PC-3 (cell line): ENCODE data around the gene WDR81. TPM values are rescaled to one million over a fixed set of nuclear protein-coding genes. Genes with fewer than 3 reads are reported as not detected.

ENCODE experiments used
- ATAC-seq: fragments of 200-7000 bp; cut with Tn5 transposase; 2 replicates; pipeline ENCODE4 v1.9.1; 2020; ENCODE audit warnings: mild to moderate bottlenecking, moderate library complexity
- BruUV-seq: library from RNA; stranded (reverse); fragments of 400-500 nt; replicated peaks from 2 replicates; lab custom pipeline; 2021; lab: Mats Ljungman, UMichigan
- CTCF ChIA-PET: fragments of 300-600 bp; sonication (Branson Sonifier 250); formaldehyde crosslinking; loops from one replicate; lab custom pipeline; 2022; ENCODE audit warnings: antibody characterized with exemption; lab: Charles Lee
- POLR2A ChIA-PET: fragments of 300-600 bp; sonication (Branson Sonifier 250); formaldehyde crosslinking; loops from one replicate; lab custom pipeline; 2022; ENCODE audit warnings: antibody characterized with exemption; ENCODE audit not compliant: unreplicated experiment; lab: Charles Lee
- DNase-seq: peaks from one replicate; pipeline ENCODE4 v3.0.0-alpha.2; 2015
- H2AFZ ChIP-seq: fragments of 300-600 bp; sonication (generic); 2 replicates; pipeline ENCODE4 v1.6.0; 2016; ENCODE audit warnings: antibody characterized with exemption, low read length
- H3F3A ChIP-seq: fragments of 300-600 bp; sonication (generic); one replicate; pipeline ENCODE4 v1.6.0; 2017; ENCODE audit warnings: antibody characterized with exemption, low read length, control low read depth, mild to moderate bottlenecking; ENCODE audit not compliant: unreplicated experiment
- H3K27ac ChIP-seq: fragments of 300-600 bp; sonication (generic); 2 replicates; pipeline ENCODE4 v1.5.1; 2016; ENCODE audit warnings: mild to moderate bottlenecking, low read length
- H3K27me3 ChIP-seq: fragments of 300-600 bp; sonication (generic); 2 replicates; pipeline ENCODE4 v1.6.1; 2016; ENCODE audit warnings: low read length, mixed read lengths
- H3K36me3 ChIP-seq: fragments of 300-600 bp; sonication (generic); 2 replicates; pipeline ENCODE4 v1.6.1; 2016; ENCODE audit warnings: low read depth, mixed run types, low read length, mixed read lengths
- H3K4me1 ChIP-seq: fragments of 300-600 bp; sonication (generic); 2 replicates; pipeline ENCODE4 v1.5.1; 2016; ENCODE audit warnings: low read length; ENCODE audit not compliant: insufficient read depth
- H3K4me2 ChIP-seq: fragments of 300-600 bp; sonication (generic); 2 replicates; pipeline ENCODE4 v1.6.0; 2016; ENCODE audit warnings: low read length
- H3K4me3 ChIP-seq: fragments of 300-600 bp; sonication (generic); 2 replicates; pipeline ENCODE4 v1.5.1; 2016; ENCODE audit warnings: mild to moderate bottlenecking, low read length, mixed read lengths
- H3K79me2 ChIP-seq: fragments of 300-600 bp; sonication (generic); 2 replicates; pipeline ENCODE4 v1.6.1; 2017; ENCODE audit warnings: low read length, mixed read lengths
- H3K9ac ChIP-seq: fragments of 300-600 bp; sonication (generic); 2 replicates; pipeline ENCODE4 v1.6.0; 2016; ENCODE audit warnings: mild to moderate bottlenecking, low read length
- H3K9me2 ChIP-seq: fragments of 300-600 bp; sonication (generic); replicated peaks from 2 replicates; pipeline ENCODE4 v1.6.1; 2016; ENCODE audit warnings: mixed run types, low read length, mixed read lengths
- H3K9me3 ChIP-seq: fragments of 300-600 bp; sonication (generic); 2 replicates; pipeline ENCODE4 v1.6.1; 2016; ENCODE audit warnings: low read length, mixed read lengths
- H4K20me1 ChIP-seq: fragments of 300-600 bp; sonication (generic); 2 replicates; pipeline ENCODE4 v1.6.1; 2016; ENCODE audit warnings: low read length, mixed read lengths
- CTCF ChIP-seq: fragments of 300-600 bp; sonication (generic); conservative IDR thresholded peaks from 2 replicates; pipeline ENCODE4 v1.5.1; 2017; ENCODE audit warnings: antibody characterized with exemption, low read depth, mild to moderate bottlenecking, low read length
- EZH2 ChIP-seq: fragments of 300-600 bp; sonication (generic); IDR thresholded peaks from one replicate; pipeline ENCODE4 v1.6.1; 2017; ENCODE audit warnings: antibody characterized with exemption, mild to moderate bottlenecking, low read length; ENCODE audit not compliant: unreplicated experiment
- EZH2phosphoT487 ChIP-seq: fragments of 300-600 bp; sonication (generic); IDR thresholded peaks from 2 replicates; pipeline ENCODE4 v1.6.1; 2018; ENCODE audit warnings: mild to moderate bottlenecking, antibody characterized with exemption, low read length, borderline replicate concordance
- intact Hi-C: fragments of 100-400 bp; cut with micrococcal nuclease; formaldehyde crosslinking; loops from 2 replicates; pipeline ENCODE4 v1.9.0; 2023
- total RNA-seq: library from RNA; depleted of rRNA; stranded (reverse); fragments of >200 nt; gene quantifications from 2 replicates; pipeline ENCODE4 v1.2.3, GENCODE V29; 2014

WDR81 gene
- total RNA-seq, 1 experiment from 2014 or later, result 14.6 TPM

- H3K9me2 ChIP-seq, result no peaks in the 10 kb centered on the region
- H3K27ac ChIP-seq, result no peak overlapping the region
- H3K79me2 ChIP-seq, result no peaks in the 10 kb centered on the region
- ChIA-PET POLR2A (no interaction called here), CTCF (no interaction called here)
- no peaks in the 10 kb centered on the region for H3K4me1 ChIP-seq
- no peak for DNase-seq
- H3F3A ChIP-seq, result no peaks in the 10 kb centered on the region
- no peaks in the 10 kb centered on the region for H3K9me3 ChIP-seq
- H3K4me2 ChIP-seq, result no peak overlapping the region
- H3K27me3 ChIP-seq, result no peaks in the 10 kb centered on the region
- H3K4me3 ChIP-seq, result no peak overlapping the region
- no peaks in the 10 kb centered on the region for H4K20me1 ChIP-seq
- intact Hi-C loops, result no loop called here
- no peaks in the 10 kb centered on the region for H3K36me3 ChIP-seq
- no peak for ATAC-seq
- no peak for TF ChIP-seq EZH2
- TF ChIP-seq CTCF, result no peak
- no peak for TF ChIP-seq EZH2phosphoT487
- BruUV-seq, result no TSS peak
- H2AFZ ChIP-seq, result no peak overlapping the region
- no peak overlapping the region for H3K9ac ChIP-seq
These were observed 18.6 kb downstream of the WDR81 start for GRCh38 chr17:1743088-1743439.

- Histone ChIP-seq H4K20me1 (no peaks in the 10 kb centered on the region), H3K36me3 (no peaks in the 10 kb centered on the region), H3K79me2 (no peaks in the 10 kb centered on the region), H3K4me2 (no peak overlapping the region), H3K9me2 (no peaks in the 10 kb centered on the region), H3K4me3 (no peak overlapping the region), H3K27ac (no peak overlapping the region), H3F3A (no peaks in the 10 kb centered on the region), H3K4me1 (no peaks in the 10 kb centered on the region), H3K9ac (no peak overlapping the region), H2AFZ (no peak overlapping the region), H3K27me3 (no peaks in the 10 kb centered on the region), H3K9me3 (no peaks in the 10 kb centered on the region)
- intact Hi-C loops, result no loop called here
- ChIA-PET POLR2A (no interaction called here), CTCF (no interaction called here)
- BruUV-seq, result no TSS peak
- DNase-seq (no peak), ATAC-seq (no peak)
- no peak for TF ChIP-seq EZH2phosphoT487
- no peak for TF ChIP-seq CTCF
- TF ChIP-seq EZH2, result no peak
These were observed 20.3 kb downstream of the WDR81 start for GRCh38 chr17:1744551-1745512.

- Histone ChIP-seq H3K9me2 (no peaks in the 10 kb centered on the region), H3K36me3 (no peaks in the 10 kb centered on the region), H3K4me2 (no peak overlapping the region), H3K27ac (no peak overlapping the region), H4K20me1 (no peaks in the 10 kb centered on the region), H3F3A (no peaks in the 10 kb centered on the region), H3K4me1 (no peaks in the 10 kb centered on the region), H3K9ac (no peak overlapping the region), H3K4me3 (no peak overlapping the region), H3K27me3 (no peaks in the 10 kb centered on the region), H3K79me2 (no peaks in the 10 kb centered on the region), H2AFZ (no peak overlapping the region), H3K9me3 (no peaks in the 10 kb centered on the region)
- TF ChIP-seq EZH2, result no peak
- no peak for TF ChIP-seq EZH2phosphoT487
- TF ChIP-seq CTCF, result no peak
- ATAC-seq, result no peak
- intact Hi-C loops, result no loop called here
- BruUV-seq, result no TSS peak
- CTCF ChIA-PET, result no interaction called here
- no peak for DNase-seq
- POLR2A ChIA-PET, result no interaction called here
These were observed 21.1 kb downstream of the WDR81 start for GRCh38 chr17:1745513-1746020.
